CD14-positive monocyte (primary cell): ENCODE results near the gene ACSM6. TPM values are rescaled to one million over a fixed set of nuclear protein-coding genes. Genes with fewer than 3 reads are reported as not detected.

Experiments used
- DNase-seq, 3 donors: peaks; one replicate each; pipeline ENCODE4 v3.0.0-alpha.2; 2011 to 2022
- H2AFZ ChIP-seq: 2 replicates; pipeline ENCODE4 v1.6.0; 2012; ENCODE audit warnings: mild to moderate bottlenecking, low read depth, low read length, inconsistent platforms; ENCODE audit not compliant: insufficient read depth, poor library complexity, severe bottlenecking
- H3K27ac ChIP-seq, 2 donors: 1 replicate in 1 of 2; 2 replicates in 1 of 2; pipeline ENCODE4 v1.5.1; 2012 to 2013; ENCODE audit warnings: low read length in 2 of 2, control low read depth in 1 of 2, inconsistent platforms in 1 of 2, low read depth in 1 of 2, mild to moderate bottlenecking in 1 of 2
- H3K27me3 ChIP-seq, 2 donors: one replicate each; pipeline versions ENCODE4 v1.6.0 to v1.6.1; 2011 to 2013; ENCODE audit warnings: low read length in 2 of 2; ENCODE audit not compliant: control insufficient read depth in 2 of 2, insufficient read depth in 2 of 2
- H3K36me3 ChIP-seq, 2 donors: replicated peaks in 1 of 2; 1 replicate in 1 of 2; 2 replicates in 1 of 2; pipeline versions ENCODE4 v1.5.1 to v1.6.1; 2012 to 2013; ENCODE audit warnings: low read length in 2 of 2, control low read depth in 1 of 2, inconsistent platforms in 1 of 2, mild to moderate bottlenecking in 1 of 2; ENCODE audit not compliant: insufficient read depth in 2 of 2, control insufficient read depth in 1 of 2
- H3K4me1 ChIP-seq, 2 donors: 1 replicate in 1 of 2; 2 replicates in 1 of 2; pipeline versions ENCODE4 v1.5.1 to v1.6.1; 2012 to 2013; ENCODE audit warnings: low read length in 2 of 2, control low read depth in 1 of 2, inconsistent platforms in 1 of 2, mild to moderate bottlenecking in 1 of 2, moderate library complexity in 1 of 2; ENCODE audit not compliant: insufficient read depth in 2 of 2, control insufficient read depth in 1 of 2
- H3K4me2 ChIP-seq: replicated peaks from 2 replicates; pipeline ENCODE3; 2012; ENCODE audit warnings: low read length, moderate library complexity, mild to moderate bottlenecking; ENCODE audit not compliant: poor library complexity, severe bottlenecking; ENCODE audit errors: extremely low read depth
- H3K4me3 ChIP-seq, 3 experiments: fragments of 200-600 bp in 1 of 3; sonication (generic) in 1 of 3; replicated peaks in 1 of 3; 1 replicate in 2 of 3; 2 replicates in 1 of 3; pipeline ENCODE4 v1.5.1; 2011 to 2013; ENCODE audit warnings: low read length in 3 of 3, mild to moderate bottlenecking in 3 of 3, control low read depth in 2 of 3, low read depth in 2 of 3, inconsistent platforms in 1 of 3, moderate library complexity in 1 of 3
- H3K79me2 ChIP-seq: 2 replicates; pipeline ENCODE4 v1.6.0; 2012; ENCODE audit warnings: mild to moderate bottlenecking, control low read depth, inconsistent platforms, low read length, moderate library complexity; ENCODE audit not compliant: insufficient read depth
- H3K9ac ChIP-seq: 2 replicates; pipeline ENCODE4 v1.6.0; 2017; ENCODE audit warnings: low read length, mild to moderate bottlenecking; ENCODE audit not compliant: insufficient read depth, poor library complexity, severe bottlenecking
- H3K9me3 ChIP-seq, 2 donors: replicated peaks in 1 of 2; 1 replicate in 1 of 2; 2 replicates in 1 of 2; pipeline versions ENCODE4 v1.5.1 to v1.6.1; 2012 to 2013; ENCODE audit warnings: low read length in 2 of 2, control low read depth in 1 of 2; ENCODE audit not compliant: control insufficient read depth in 1 of 2, insufficient read depth in 1 of 2
- H4K20me1 ChIP-seq: 2 replicates; pipeline ENCODE4 v1.6.0; 2012; ENCODE audit warnings: mild to moderate bottlenecking, low read length, control low read depth, moderate library complexity; ENCODE audit not compliant: insufficient read depth
- H3K27ac Mint-ChIP-seq, 7 donors: one replicate each; pipeline ENCODE4 v1.8.0; 2020; ENCODE audit warnings: mild to moderate bottlenecking in 7 of 7, mixed read lengths in 7 of 7, moderate library complexity in 6 of 7, inconsistent platforms in 2 of 7
- H3K27me3 Mint-ChIP-seq, 3 donors: one replicate each; pipeline ENCODE4 v1.8.0; 2021 to 2022; ENCODE audit warnings: low read depth in 3 of 3, mild to moderate bottlenecking in 3 of 3, mixed read lengths in 3 of 3, moderate library complexity in 3 of 3, inconsistent platforms in 1 of 3
- H3K36me3 Mint-ChIP-seq, 2 donors: one replicate each; pipeline ENCODE4 v1.8.0; 2020; ENCODE audit warnings: mixed read lengths in 2 of 2, inconsistent platforms in 1 of 2, mild to moderate bottlenecking in 1 of 2
- H3K4me1 Mint-ChIP-seq: one replicate; pipeline ENCODE4 v1.8.0; 2020; ENCODE audit warnings: mild to moderate bottlenecking, mixed read lengths
- H3K4me3 Mint-ChIP-seq, 2 donors: one replicate each; pipeline ENCODE4 v1.8.0; 2020; ENCODE audit warnings: mild to moderate bottlenecking in 2 of 2, mixed read lengths in 2 of 2, moderate library complexity in 1 of 2
- H3K9me3 Mint-ChIP-seq, 7 donors: one replicate each; pipeline ENCODE4 v1.8.0; 2020 to 2022; ENCODE audit warnings: mixed read lengths in 7 of 7, mild to moderate bottlenecking in 6 of 7, moderate library complexity in 6 of 7, inconsistent platforms in 2 of 7
- CTCF ChIP-seq: fragments of 200-600 bp; IDR thresholded peaks from one replicate; pipeline ENCODE4 v1.8.0; 2022; ENCODE audit warnings: antibody characterized with exemption, mild to moderate bottlenecking
- WGBS: methylation state at CpG from one replicate; pipeline ENCODE4 v1.1.5; 2013; ENCODE audit warnings: missing lambda C conversion rate; ENCODE audit not compliant: insufficient coverage; 5-methylcytosine and 5-hydroxymethylcytosine counted together
- intact Hi-C, 2 donors: fragments of 100-400 bp; cut with micrococcal nuclease; formaldehyde crosslinking; loops; one replicate each; pipeline versions ENCODE4 v1.15.0 to v1.15.1; 2023
- polyA plus RNA-seq, 3 donors: library from polyadenylated mRNA; depleted of rRNA in 1 of 3; unstranded in 2 of 3; stranded (reverse) in 1 of 3; fragments of 300-500 nt in 2 of 3; fragments of >200 nt in 1 of 3; fragmentation: Illumina TruSeq in 2 of 3; gene quantifications; 1 replicate in 2 of 3; 2 replicates in 1 of 3; pipeline ENCODE4 v1.2.3, GENCODE V29; 2012 to 2021

ACSM6 gene
- polyA plus RNA-seq, 3 donors = not detected

- Histone ChIP-seq H4K20me1 (no peaks in the 10 kb centered on the region), H3K27ac (no peak overlapping the region), H3K27me3 (no peaks in the 10 kb centered on the region), H3K4me1 (no peaks in the 10 kb centered on the region), H2AFZ (no peak overlapping the region), H3K36me3 (no peaks in the 10 kb centered on the region), H3K9ac (no peak overlapping the region), H3K9me3 (no peaks in the 10 kb centered on the region), H3K4me3 (no peak overlapping the region), H3K79me2 (no peaks in the 10 kb centered on the region), H3K4me2 (no peak overlapping the region)
- no peak overlapping the region for H3K4me3 Mint-ChIP-seq
- no peak for TF ChIP-seq CTCF
- H3K9me3 Mint-ChIP-seq = no peaks in the 10 kb centered on the region
- DNase-seq = no peak
- no CpG with 5 or more reads among the region's 1 CpG for WGBS
- no peaks in the 10 kb centered on the region for H3K36me3 Mint-ChIP-seq
- H3K4me1 Mint-ChIP-seq = no peaks in the 10 kb centered on the region
- no peak overlapping the region for H3K27ac Mint-ChIP-seq
- H3K27me3 Mint-ChIP-seq = peaks cover 0 to 4% (median 0%) of the 10 kb centered on the region in 3 donors
- intact Hi-C loops = no loop called here
These were observed 81.8 kb downstream of the ACSM6 start for GRCh38 chr10:95275726-95276366.

GRCh38 chr10:95276367-95277200, 82.5 kb downstream of the ACSM6 start:
- no peaks in the 10 kb centered on the region for H3K9me3 Mint-ChIP-seq
- no peak for DNase-seq
- intact Hi-C loops = no loop called here
- H3K27me3 Mint-ChIP-seq = peaks cover 0 to 4% (median 0%) of the 10 kb centered on the region in 3 donors
- no peak overlapping the region for H3K9ac ChIP-seq
- 90% methylated on average over 4 of the region's 8 CpGs for WGBS
- H3K27ac Mint-ChIP-seq = no peak overlapping the region
- no peaks in the 10 kb centered on the region for H4K20me1 ChIP-seq
- H3K9me3 ChIP-seq = no peaks in the 10 kb centered on the region
- no peaks in the 10 kb centered on the region for H3K4me1 Mint-ChIP-seq
- no peak overlapping the region for H3K27ac ChIP-seq
- no peak overlapping the region for H3K4me3 Mint-ChIP-seq
- no peak for TF ChIP-seq CTCF
- H3K27me3 ChIP-seq = no peaks in the 10 kb centered on the region
- H3K4me2 ChIP-seq = no peak overlapping the region
- H3K36me3 ChIP-seq = no peaks in the 10 kb centered on the region
- H2AFZ ChIP-seq = no peak overlapping the region
- H3K4me3 ChIP-seq = no peak overlapping the region
- H3K79me2 ChIP-seq = no peaks in the 10 kb centered on the region
- no peaks in the 10 kb centered on the region for H3K36me3 Mint-ChIP-seq
- no peaks in the 10 kb centered on the region for H3K4me1 ChIP-seq
